Right lobe of liver (tissue), 6 donors: Measurements from ENCODE around the gene ZSWIM5. TPM values are rescaled to one million over a fixed set of nuclear protein-coding genes. Genes with fewer than 3 reads are reported as not detected.

ENCODE experiments used
- ATAC-seq, 4 donors: fragments of 200-7000 bp; cut with Tn5 transposase; one replicate each; pipeline ENCODE4 v1.9.1; 2020; ENCODE audit warnings: mild to moderate bottlenecking in 4 of 4, moderate library complexity in 4 of 4
- DNase-seq, 3 donors: peaks; one replicate each; pipeline ENCODE4 v3.0.0-alpha.2; 2020
- H3K27ac ChIP-seq, 3 donors: fragments of 200-600 bp; one replicate each; pipeline ENCODE4 v1.8.0; 2022
- H3K27me3 ChIP-seq, 2 donors: fragments of 200-600 bp; one replicate each; pipeline ENCODE4 v1.8.0; 2022
- H3K36me3 ChIP-seq, 4 donors: fragments of 200-600 bp; sonication (generic) in 1 of 4; one replicate each; pipeline versions ENCODE4 v1.5.1 to v1.8.0; 2017 to 2022; ENCODE audit warnings: control low read depth in 1 of 4
- H3K4me1 ChIP-seq, 4 donors: fragments of 200-600 bp; sonication (generic) in 1 of 4; one replicate each; pipeline versions ENCODE4 v1.5.1 to v1.8.0; 2017 to 2022; ENCODE audit warnings: control low read depth in 1 of 4
- H3K4me3 ChIP-seq, 3 donors: fragments of 200-600 bp; one replicate each; pipeline ENCODE4 v1.8.0; 2022
- H3K9me3 ChIP-seq, 4 donors: fragments of 200-600 bp; sonication (generic) in 1 of 4; one replicate each; pipeline versions ENCODE4 v1.5.1 to v1.8.0; 2017 to 2022; ENCODE audit warnings: control low read depth in 1 of 4
- POLR2A ChIP-seq: fragments of 450-650 bp; IDR thresholded peaks from one replicate; pipeline ENCODE4 v1.6.1; 2017; ENCODE audit warnings: antibody characterized with exemption, mild to moderate bottlenecking
- WGBS: methylation state at CpG from one replicate; pipeline ENCODE4 v1.1.6; 2018; ENCODE audit warnings: low coverage, low lambda C conversion rate; ENCODE audit not compliant: insufficient coverage; ENCODE audit errors: missing lambda C conversion rate; 5-methylcytosine and 5-hydroxymethylcytosine counted together
- intact Hi-C, 2 donors: fragments of 100-400 bp; cut with DNase I; formaldehyde crosslinking; loops; one replicate each; pipeline versions ENCODE4 v1.11.2 to v1.14.1; 2022
- total RNA-seq, 6 experiments: library from RNA; depleted of rRNA in 2 of 6; stranded (reverse); fragments of >200 nt in 2 of 6; fragmentation: NEBNext Ultra II Directional in 3 of 6; extraction: Animal tissue kit (Norgen Biotek cat#: 25700) in 3 of 6; gene quantifications; one replicate each; pipeline versions ENCODE4 v1.1.0 to v1.2.4, GENCODE V29; 2016 to 2023
- TF ChIP-seq, protein P1 (sequence below), 4 donors: fragments of 200-600 bp in 3 of 4; fragments of 450-650 bp in 1 of 4; IDR thresholded peaks; one replicate each; pipeline versions ENCODE4 v1.5.1 to v1.8.0; 2016 to 2022; ENCODE audit warnings: antibody characterized with exemption in 4 of 4, mild to moderate bottlenecking in 2 of 4
- donor health status: DM: no; HTN: yes; CAD: no.
- donor health status: DM: no; HTN: no; CAD: no.
- donor health status: DM: no; HTN: no; CAD: no.
- donor health status: DM: no; HTN: yes; CAD: no.
- donor health status: DM: no; HTN: yes; CAD: no.

The ZSWIM5 gene
- total RNA-seq, 6 experiments from 2014 or later: 0.18 to 0.46 (median 0.31) TPM

DNA sequence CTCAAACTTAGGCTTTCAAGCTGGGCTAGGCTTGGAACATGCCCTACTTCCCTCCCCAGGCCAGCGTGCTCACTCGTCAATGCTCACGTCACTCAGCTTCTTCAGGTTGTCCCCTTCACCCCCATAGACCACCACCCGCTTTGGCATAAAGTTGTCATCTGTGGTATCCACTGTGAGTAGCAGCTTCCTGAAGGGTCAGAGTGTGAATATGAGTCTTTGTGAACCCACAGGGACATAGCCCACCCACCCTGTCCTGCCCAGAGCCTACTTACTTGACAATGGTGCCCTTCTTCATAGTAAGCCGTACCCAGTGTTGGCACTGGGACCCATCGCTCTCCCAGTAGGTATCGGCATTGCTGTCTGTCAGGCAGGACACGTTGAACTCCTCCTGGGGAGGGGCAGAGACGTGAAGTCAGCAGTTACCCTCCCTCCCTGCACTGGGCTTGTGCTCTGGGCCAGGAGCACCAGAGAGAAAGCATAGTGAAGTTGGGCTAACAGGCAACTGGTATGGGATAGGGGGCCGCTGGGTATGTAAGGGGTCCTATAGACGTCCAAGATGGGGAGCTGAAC, 197.0 kb downstream of the ZSWIM5 start:
- DNase-seq: peak in 1 of 3 donors; percentile 13
- H3K4me3 ChIP-seq: no peak overlapping the region
- H3K36me3 ChIP-seq: peaks cover 3 to 63% (median 35%) of the 10 kb centered on the region in 4 donors
- no peaks in the 10 kb centered on the region for H3K9me3 ChIP-seq
- H3K4me1 ChIP-seq: peaks cover 0 to 29% (median 14%) of the 10 kb centered on the region in 4 donors
- intact Hi-C loops: no loop called here
- no peaks in the 10 kb centered on the region for H3K27me3 ChIP-seq
- TF ChIP-seq, protein P1, sequence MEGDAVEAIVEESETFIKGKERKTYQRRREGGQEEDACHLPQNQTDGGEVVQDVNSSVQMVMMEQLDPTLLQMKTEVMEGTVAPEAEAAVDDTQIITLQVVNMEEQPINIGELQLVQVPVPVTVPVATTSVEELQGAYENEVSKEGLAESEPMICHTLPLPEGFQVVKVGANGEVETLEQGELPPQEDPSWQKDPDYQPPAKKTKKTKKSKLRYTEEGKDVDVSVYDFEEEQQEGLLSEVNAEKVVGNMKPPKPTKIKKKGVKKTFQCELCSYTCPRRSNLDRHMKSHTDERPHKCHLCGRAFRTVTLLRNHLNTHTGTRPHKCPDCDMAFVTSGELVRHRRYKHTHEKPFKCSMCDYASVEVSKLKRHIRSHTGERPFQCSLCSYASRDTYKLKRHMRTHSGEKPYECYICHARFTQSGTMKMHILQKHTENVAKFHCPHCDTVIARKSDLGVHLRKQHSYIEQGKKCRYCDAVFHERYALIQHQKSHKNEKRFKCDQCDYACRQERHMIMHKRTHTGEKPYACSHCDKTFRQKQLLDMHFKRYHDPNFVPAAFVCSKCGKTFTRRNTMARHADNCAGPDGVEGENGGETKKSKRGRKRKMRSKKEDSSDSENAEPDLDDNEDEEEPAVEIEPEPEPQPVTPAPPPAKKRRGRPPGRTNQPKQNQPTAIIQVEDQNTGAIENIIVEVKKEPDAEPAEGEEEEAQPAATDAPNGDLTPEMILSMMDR (IDR thresholded peaks at IDR 0.05): no peak
- TF ChIP-seq POLR2A: no peak
- ATAC-seq: no peak
- whole genome bisulfite sequencing: 80% methylated on average over 1 of the region's 11 CpGs
- no peak overlapping the region for H3K27ac ChIP-seq

DNA sequence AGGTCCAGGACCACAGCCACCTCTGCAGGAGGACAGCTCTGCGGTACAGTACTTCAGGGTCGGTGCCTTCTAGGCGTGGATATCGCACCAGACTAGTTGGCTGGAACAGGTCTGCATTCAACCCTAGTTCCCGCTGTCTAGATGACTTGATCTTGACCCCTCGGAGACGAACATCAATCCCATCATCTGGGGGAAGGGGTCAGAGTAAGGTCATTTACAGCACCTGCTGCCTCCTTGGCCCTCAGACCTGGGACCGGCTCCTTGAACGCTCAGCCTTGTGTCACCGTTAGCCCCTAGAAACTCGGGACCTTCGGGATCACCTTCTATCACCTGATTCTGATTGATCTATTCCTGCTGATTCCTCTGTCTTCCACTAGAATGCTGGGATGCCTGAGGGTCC, 197.9 kb downstream of the ZSWIM5 start:
- H3K27ac ChIP-seq: no peak overlapping the region
- H3K36me3 ChIP-seq: peaks cover 3 to 63% (median 40%) of the 10 kb centered on the region in 4 donors
- TF ChIP-seq, protein P1 (IDR thresholded peaks at IDR 0.05): no peak
- no peak for TF ChIP-seq POLR2A
- peaks cover 0 to 29% (median 12%) of the 10 kb centered on the region in 4 donors for H3K4me1 ChIP-seq
- no peak for ATAC-seq
- WGBS: no CpG with 5 or more reads among the region's 12 CpGs
- no peaks in the 10 kb centered on the region for H3K9me3 ChIP-seq
- intact Hi-C loops: no loop called here
- no peak overlapping the region for H3K4me3 ChIP-seq
- peak in 1 of 3 donors; percentile 15 for DNase-seq
- H3K27me3 ChIP-seq: no peaks in the 10 kb centered on the region

DNA sequence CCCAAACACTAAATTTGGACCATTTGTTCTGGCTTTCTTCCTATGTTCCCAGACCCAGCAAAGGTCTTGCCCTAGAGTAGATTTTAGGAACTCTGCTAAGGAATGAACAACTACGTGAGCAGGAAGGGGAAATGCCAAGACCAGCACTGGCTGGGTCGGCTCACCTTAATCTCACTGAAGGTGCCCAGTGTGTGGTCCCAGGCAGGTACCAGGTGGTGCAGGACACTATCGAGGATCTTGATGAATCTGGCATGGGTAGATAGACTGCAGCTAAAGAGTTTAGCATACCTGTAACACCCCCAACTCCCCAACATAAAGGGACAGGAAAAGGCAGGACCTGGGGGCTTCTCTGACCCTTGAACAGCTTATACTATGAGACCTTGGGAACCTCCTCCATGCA, 198.3 kb downstream of the ZSWIM5 start:
- intact Hi-C loops: no loop called here
- H3K4me3 ChIP-seq: no peak overlapping the region
- H3K27me3 ChIP-seq: no peaks in the 10 kb centered on the region
- H3K4me1 ChIP-seq: peaks cover 0 to 25% (median 10%) of the 10 kb centered on the region in 4 donors
- DNase-seq (no peak), ATAC-seq (no peak)
- 62% methylated on average over 3 of the region's 3 CpGs for WGBS
- TF ChIP-seq, protein P1 (IDR thresholded peaks at IDR 0.05): no peak
- no peak for TF ChIP-seq POLR2A
- H3K27ac ChIP-seq: no peak overlapping the region
- H3K9me3 ChIP-seq: no peaks in the 10 kb centered on the region
- peaks cover 3 to 65% (median 45%) of the 10 kb centered on the region in 4 donors for H3K36me3 ChIP-seq

DNA sequence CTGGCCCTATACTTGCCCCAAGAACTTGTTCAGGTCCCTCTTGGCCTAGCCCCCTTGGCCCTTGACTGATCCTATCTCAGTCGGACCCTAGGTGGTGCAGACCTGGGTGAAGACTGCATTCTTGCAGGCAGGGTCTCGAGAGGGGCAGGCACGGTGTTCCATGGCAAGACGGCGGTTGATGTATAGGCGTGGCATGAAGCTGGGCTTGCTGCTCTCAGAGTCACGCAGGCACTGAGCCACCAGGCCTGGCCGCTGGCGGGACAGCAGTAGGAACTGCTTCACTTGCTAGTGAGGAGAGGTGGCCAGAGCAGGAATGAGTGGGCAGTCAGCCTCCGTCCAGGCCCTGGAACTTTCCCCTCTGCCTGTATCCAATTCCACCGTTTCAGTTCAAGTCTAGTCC, 199.1 kb downstream of the ZSWIM5 start:
- intact Hi-C loops: no loop called here
- Histone ChIP-seq H3K4me1 (peaks cover 0 to 20% (median 8%) of the 10 kb centered on the region in 4 donors), H3K36me3 (peaks cover 3 to 73% (median 48%) of the 10 kb centered on the region in 4 donors), H3K9me3 (no peaks in the 10 kb centered on the region), H3K4me3 (no peak overlapping the region), H3K27ac (no peak overlapping the region), H3K27me3 (no peaks in the 10 kb centered on the region)
- 75% methylated on average over 2 of the region's 11 CpGs for WGBS
- no peak for ATAC-seq
- DNase-seq: peak in 1 of 3 donors; percentile 43
- TF ChIP-seq POLR2A: no peak
- TF ChIP-seq, protein P1 (IDR thresholded peaks at IDR 0.05): no peak
